GM19467 (cell line): ENCODE measurements around the gene PLXNA3.

Source experiments
- ATAC-seq: cut with Tn5 transposase; IDR thresholded peaks from one replicate; pipeline ENCODE4 v1.9.1; 2021; ENCODE audit warnings: mild to moderate bottlenecking, moderate library complexity; ENCODE audit not compliant: unreplicated experiment

PLXNA3 gene

GRCh38 chrX:154525606-154526490 is 67.8 kb downstream of the PLXNA3 start:
- no peak for ATAC-seq

GRCh38 chrX:154526901-154527675 is 69.0 kb downstream of the PLXNA3 start:
- ATAC-seq = no peak
